ENCODE results near the gene MTCH1. TPM values are rescaled to one million over a fixed set of nuclear protein-coding genes. Genes with fewer than 3 reads are reported as not detected.

Gene MTCH1
- total RNA-seq, 1 donor from 2014 or later: 120 TPM

DNA sequence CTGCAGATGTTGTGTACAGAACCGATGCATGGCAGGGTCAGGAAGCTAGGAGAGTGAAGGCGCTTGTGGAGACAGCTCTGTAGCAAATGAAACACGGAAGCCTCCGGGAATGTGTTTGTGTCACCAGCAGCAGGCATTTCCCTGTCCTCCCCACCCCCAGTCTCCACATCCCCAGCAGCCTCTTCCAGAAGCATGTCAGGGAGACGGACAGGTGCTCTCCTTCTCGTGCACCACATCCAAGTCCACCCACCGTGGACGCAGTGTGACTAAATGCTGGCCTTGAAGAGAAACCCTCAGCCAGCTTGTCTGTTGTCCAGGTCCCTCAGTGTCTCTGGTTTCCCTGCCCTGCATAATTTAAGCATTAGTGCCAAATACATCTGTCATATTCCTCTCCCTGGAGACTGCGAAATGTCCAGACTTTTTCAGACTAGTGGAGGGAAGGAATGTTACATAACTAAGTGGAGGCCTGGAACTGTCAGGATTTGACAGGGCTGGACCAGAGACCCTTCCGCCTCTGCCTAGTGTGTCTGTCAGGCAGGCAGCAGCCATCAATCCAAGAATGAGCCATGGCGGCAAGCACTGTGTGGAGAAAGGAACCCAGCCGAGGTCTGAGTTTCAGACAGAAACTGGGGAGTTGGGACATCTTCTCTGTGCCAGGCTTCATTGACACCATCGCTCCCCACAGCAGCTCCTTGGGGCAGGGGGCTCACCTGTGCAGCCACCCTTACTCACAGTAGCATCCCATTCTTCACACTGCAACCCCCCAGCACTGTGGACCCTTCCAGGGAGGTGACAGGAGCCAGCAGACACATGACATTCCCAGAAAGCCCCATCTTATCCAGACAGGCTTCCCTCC is 58.1 kb downstream of the MTCH1 start:
- H3K27me3 Mint-ChIP-seq (ENCODE audit: insufficient read depth): no peaks in the 10 kb centered on the region
- H3K4me1 Mint-ChIP-seq (ENCODE audit: low read depth): peaks cover 38% of the 10 kb centered on the region
- peaks cover 15% of the 10 kb centered on the region for H3K36me3 Mint-ChIP-seq (ENCODE audit: low read depth)
- no peaks in the 10 kb centered on the region for H3K9me3 Mint-ChIP-seq
- H3K4me3 Mint-ChIP-seq: no peak overlapping the region
- H3K27ac Mint-ChIP-seq: no peak overlapping the region
- intact Hi-C loops (cut with micrococcal nuclease): no loop called here
- no peak for DNase-seq (ENCODE audit: low spot score)

DNA sequence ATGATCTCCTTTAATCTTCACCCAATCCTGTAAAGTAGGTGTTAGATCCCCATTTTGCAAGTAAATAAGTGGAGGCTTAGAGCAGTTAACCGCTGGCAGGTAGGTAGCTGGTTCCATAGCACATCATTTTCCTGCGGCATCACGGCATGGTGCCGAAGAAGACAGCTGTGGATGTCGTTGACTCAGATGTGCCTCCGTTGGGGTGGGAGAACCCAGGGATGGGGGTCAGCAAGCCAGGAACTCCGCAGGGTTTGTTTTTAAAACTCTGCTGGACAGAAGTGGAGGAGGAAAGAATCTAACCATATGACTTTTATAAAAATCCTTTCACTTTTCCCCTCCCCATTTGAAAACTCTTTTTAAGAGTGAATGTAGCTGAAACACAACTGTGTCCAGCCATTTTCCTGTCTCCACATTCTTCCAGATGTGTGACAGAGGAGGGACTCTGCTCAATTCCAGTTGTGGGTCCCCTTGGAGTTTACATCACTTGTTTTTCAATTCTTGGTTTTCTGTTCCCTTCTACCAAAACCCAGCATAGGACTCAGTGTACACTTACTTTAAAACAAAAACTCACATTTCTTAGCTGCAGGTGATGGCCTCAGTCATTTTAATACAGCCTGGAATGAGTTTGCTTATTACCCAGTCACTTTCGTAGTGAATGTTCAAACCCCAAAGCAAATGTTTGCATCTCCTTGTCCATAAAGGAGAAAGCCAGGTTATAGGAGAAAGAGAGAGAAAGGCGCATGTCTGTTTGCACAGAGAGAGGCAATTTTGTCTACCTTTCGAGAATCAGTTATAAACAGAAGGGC is 59.1 kb downstream of the MTCH1 start:
- intact Hi-C loops (cut with micrococcal nuclease): no loop called here
- H3K27me3 Mint-ChIP-seq (ENCODE audit: insufficient read depth): no peaks in the 10 kb centered on the region
- H3K27ac Mint-ChIP-seq: no peak overlapping the region
- no peak for DNase-seq (ENCODE audit: low spot score)
- H3K4me3 Mint-ChIP-seq: no peak overlapping the region
- peaks cover 13% of the 10 kb centered on the region for H3K36me3 Mint-ChIP-seq (ENCODE audit: low read depth)
- peaks cover 42% of the 10 kb centered on the region for H3K4me1 Mint-ChIP-seq (ENCODE audit: low read depth)
- H3K9me3 Mint-ChIP-seq: no peaks in the 10 kb centered on the region

DNA sequence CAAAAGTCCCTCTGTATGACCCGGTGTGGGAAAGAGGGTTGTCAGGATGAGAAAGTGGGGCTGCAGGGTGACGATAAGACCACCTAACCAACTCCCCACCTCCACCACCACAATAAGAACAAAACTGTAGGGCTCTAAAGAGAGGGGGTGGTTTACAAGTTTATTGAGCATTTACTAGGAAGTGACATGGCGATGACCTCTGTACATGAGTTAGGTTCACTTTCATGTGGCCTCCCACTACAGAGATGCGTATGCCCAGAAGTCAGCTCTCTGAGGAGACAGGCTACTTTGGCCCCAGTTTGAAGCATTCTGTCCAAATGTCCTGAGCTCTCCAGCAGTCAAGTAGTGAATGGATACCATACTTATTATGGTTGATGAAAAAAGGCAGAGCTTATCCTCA is 60.2 kb downstream of the MTCH1 start:
- Mint-ChIP-seq H3K4me1 (ENCODE audit: low read depth) (peaks cover 45% of the 10 kb centered on the region), H3K27ac (peak overlapping the region; percentile 86)
- intact Hi-C loops (cut with micrococcal nuclease): loop anchor here (1.0 to 2.0 kb wide), 2 partner anchors 14 to 61 kb away; partner anchors contain the start of gene MTCH1

DNA sequence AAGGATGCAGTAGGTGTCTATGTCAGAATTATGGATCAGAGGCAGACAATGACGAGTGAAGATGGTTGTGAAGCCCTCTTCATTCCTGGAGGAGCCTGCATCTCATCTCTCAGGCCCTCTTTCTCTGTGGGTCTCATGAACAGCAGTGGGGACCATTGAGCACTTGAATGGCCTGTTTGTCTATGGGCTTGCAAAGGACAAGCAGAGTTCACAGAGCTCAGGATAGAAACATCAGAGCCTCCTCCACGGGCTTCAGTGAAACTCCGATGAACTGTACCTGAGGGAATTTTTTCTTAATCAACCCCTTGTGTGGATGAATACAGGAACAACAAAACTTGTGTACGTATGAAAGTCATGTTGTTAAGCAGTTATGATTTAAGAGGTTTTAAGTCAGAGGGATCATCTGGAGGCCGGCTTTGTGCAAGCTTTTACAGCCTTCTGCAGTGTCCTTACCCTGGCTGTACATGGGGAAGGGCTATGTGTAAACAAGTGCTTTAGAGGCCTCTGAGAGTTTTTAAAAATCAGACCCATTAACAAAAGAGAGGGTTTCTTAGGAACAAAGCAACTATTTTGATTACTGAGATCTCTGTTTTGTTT is 61.1 kb downstream of the MTCH1 start:
- Mint-ChIP-seq H3K27ac (peak overlapping the region; percentile 32), H3K36me3 (ENCODE audit: low read depth) (peaks cover 22% of the 10 kb centered on the region), H3K9me3 (no peaks in the 10 kb centered on the region), H3K27me3 (ENCODE audit: insufficient read depth) (no peaks in the 10 kb centered on the region), H3K4me1 (ENCODE audit: low read depth) (peaks cover 46% of the 10 kb centered on the region), H3K4me3 (no peak overlapping the region)
- intact Hi-C loops (cut with micrococcal nuclease): loop anchor here (1.0 to 2.0 kb wide), 2 partner anchors 13 to 62 kb away; partner anchors contain the start of gene MTCH1
- no peak for DNase-seq (ENCODE audit: low spot score)

More for the DNA sequence above, 60.2 kb downstream of the MTCH1 start:
- Mint-ChIP-seq H3K27me3 (ENCODE audit: insufficient read depth) (no peaks in the 10 kb centered on the region), H3K36me3 (ENCODE audit: low read depth) (peaks cover 18% of the 10 kb centered on the region), H3K9me3 (no peaks in the 10 kb centered on the region), H3K4me3 (peak overlapping the region; percentile 49)
- no peak for DNase-seq (ENCODE audit: low spot score)

DNA sequence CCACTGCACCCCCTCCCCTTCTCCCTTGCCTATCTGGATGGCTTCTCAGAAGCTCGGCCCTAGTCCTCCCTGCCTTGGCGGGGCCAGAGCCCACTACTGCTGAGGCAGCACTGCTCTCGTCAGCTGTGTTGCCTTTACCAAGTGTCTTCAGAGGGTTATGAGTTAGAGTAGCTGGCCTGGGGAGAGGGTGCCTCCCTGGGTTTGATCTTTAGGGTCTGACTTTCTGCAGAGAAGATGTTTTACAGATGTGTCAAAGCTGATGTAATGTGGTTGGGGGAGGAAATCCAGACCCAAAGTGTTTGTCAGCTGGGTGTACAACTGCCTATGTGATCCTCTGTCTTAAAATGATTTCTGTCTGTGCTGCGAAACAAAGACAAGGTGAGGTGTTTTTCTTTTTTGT is 61.9 kb downstream of the MTCH1 start:
- no peaks in the 10 kb centered on the region for H3K9me3 Mint-ChIP-seq
- no peak overlapping the region for H3K4me3 Mint-ChIP-seq
- no peak for DNase-seq (ENCODE audit: low spot score)
- no peaks in the 10 kb centered on the region for H3K27me3 Mint-ChIP-seq (ENCODE audit: insufficient read depth)
- peaks cover 27% of the 10 kb centered on the region for H3K36me3 Mint-ChIP-seq (ENCODE audit: low read depth)
- H3K27ac Mint-ChIP-seq: peak overlapping the region; percentile 50
- intact Hi-C loops (cut with micrococcal nuclease): loop anchor here (2.0 kb wide), 1 partner anchor 63 kb away; the partner anchor contains the start of gene MTCH1
- peaks cover 46% of the 10 kb centered on the region for H3K4me1 Mint-ChIP-seq (ENCODE audit: low read depth)

DNA sequence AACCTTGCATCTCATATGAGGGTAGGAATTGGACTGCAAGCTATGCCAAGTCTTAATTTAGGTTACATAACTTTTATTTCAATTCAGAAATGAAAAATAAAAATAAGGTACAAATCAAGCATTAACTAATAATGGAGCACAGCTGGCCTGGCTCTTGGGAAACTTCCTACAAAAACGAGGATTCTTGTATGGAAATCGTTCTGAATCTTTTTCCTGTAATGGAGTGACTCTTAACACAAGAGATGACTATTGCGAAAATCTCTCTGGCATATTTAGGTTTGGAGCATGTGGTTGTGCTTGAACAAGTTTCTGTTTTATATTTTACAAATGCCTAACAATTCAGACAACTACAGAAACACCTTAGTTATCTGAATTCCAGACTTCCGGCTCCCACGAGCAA is 65.5 kb downstream of the MTCH1 start:
- intact Hi-C loops (cut with micrococcal nuclease): no loop called here
- H3K36me3 Mint-ChIP-seq (ENCODE audit: low read depth): peaks cover 37% of the 10 kb centered on the region
- peaks cover 43% of the 10 kb centered on the region for H3K4me1 Mint-ChIP-seq (ENCODE audit: low read depth)
- H3K27me3 Mint-ChIP-seq (ENCODE audit: insufficient read depth): no peaks in the 10 kb centered on the region
- no peaks in the 10 kb centered on the region for H3K9me3 Mint-ChIP-seq
- DNase-seq (ENCODE audit: low spot score): no peak
- no peak overlapping the region for H3K27ac Mint-ChIP-seq
- H3K4me3 Mint-ChIP-seq: no peak overlapping the region

DNA sequence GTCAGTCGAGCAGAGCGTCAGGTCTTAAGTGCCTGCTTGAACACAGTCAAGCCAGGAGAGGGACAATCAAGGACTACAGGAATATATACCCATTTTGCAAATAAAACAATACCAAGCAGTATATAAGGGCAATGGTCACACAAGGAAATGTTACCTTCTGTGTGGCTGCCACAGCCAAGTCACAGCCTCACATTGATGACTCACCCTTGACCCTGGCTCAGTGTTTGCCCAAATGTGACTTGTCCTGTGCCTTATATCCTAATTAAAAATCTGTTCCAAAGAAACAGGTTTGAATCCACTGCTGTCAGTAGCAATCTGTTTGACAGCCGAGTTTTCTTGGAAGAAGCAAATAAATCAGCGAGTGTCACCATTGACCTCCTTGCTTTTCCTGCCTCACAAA is 65.9 kb downstream of the MTCH1 start:
- no peaks in the 10 kb centered on the region for H3K9me3 Mint-ChIP-seq
- intact Hi-C loops (cut with micrococcal nuclease): no loop called here
- no peaks in the 10 kb centered on the region for H3K27me3 Mint-ChIP-seq (ENCODE audit: insufficient read depth)
- no peak overlapping the region for H3K27ac Mint-ChIP-seq
- no peak for DNase-seq (ENCODE audit: low spot score)
- peaks cover 43% of the 10 kb centered on the region for H3K4me1 Mint-ChIP-seq (ENCODE audit: low read depth)
- H3K4me3 Mint-ChIP-seq: no peak overlapping the region
- peaks cover 36% of the 10 kb centered on the region for H3K36me3 Mint-ChIP-seq (ENCODE audit: low read depth)

Other genes with a start within 250 kb of the MTCH1 start
- gene CPNE5, start 146.8 kb downstream of the MTCH1 start, total RNA-seq: 0.54 and 0.61 TPM in 2 replicates
- gene PPIL1, start 111.4 kb downstream of the MTCH1 start, total RNA-seq: 60.2 and 62.6 TPM in 2 replicates
- 31.5 and 31.8 TPM in 2 replicates for gene C6orf89, start 100.2 kb downstream of the MTCH1 start, total RNA-seq
- not detected in 2 replicates for gene PI16, start 31.5 kb downstream of the MTCH1 start, total RNA-seq
- gene FGD2, start 19.5 kb upstream of the MTCH1 start, total RNA-seq: 0.65 and 1.5 TPM in 2 replicates
- 182 and 192 TPM in 2 replicates for gene PIM1, start 184.0 kb upstream of the MTCH1 start, total RNA-seq

Measured in activated T-helper 1 cell treated with anti-CD3 and anti-CD28 coated beads, Interleukin-12 subunit alpha, Interleukin-12 subunit beta, Interleukin-2, Interleukin-4 antibody, amounts not matched to agents 30 ng/mL and 10 ng/mL and 1 ng/mL, durations not matched to agents 14 hours and 24 hours and 36 hours (primary cell).